Gastroesophageal sphincter (tissue), 3 donors: Measurements from ENCODE around the gene BRINP3.

ENCODE experiments used
- CTCF ChIP-seq, 4 experiments: fragments of 200-600 bp in 2 of 4; fragments of 450-650 bp in 2 of 4; sonication (generic) in 1 of 4; IDR thresholded peaks; one replicate each; pipeline ENCODE4 v1.5.1; 2017 to 2019; ENCODE audit warnings: antibody characterized with exemption in 4 of 4, mild to moderate bottlenecking in 2 of 4, moderate library complexity in 2 of 4
- POLR2AphosphoS5 ChIP-seq: sonication (generic); formaldehyde crosslinking; IDR thresholded peaks from one replicate; pipeline ENCODE4 v1.6.1; 2017; ENCODE audit warnings: antibody characterized with exemption

GRCh38 chr1:190511554-190511953 is 33.9 kb upstream of the BRINP3 start:
- TF ChIP-seq POLR2AphosphoS5 = no peak
- no peak for TF ChIP-seq CTCF (IDR thresholded peaks at IDR 0.05)
